ENCODE results near the gene FNBP1. TPM values are rescaled to one million over a fixed set of nuclear protein-coding genes. Genes with fewer than 3 reads are reported as not detected.

FNBP1 gene
- total RNA-seq, 1 experiment from 2014 or later: 80.7 TPM

GRCh38 chr9:129936222-129936621 lies 106.8 kb downstream of the FNBP1 start:
- DNase-seq: no peak
- Histone ChIP-seq H3K9me2 (ENCODE audit: insufficient read depth) (no peaks in the 10 kb centered on the region), H3F3A (ENCODE audit: insufficient read depth, low read depth) (no peaks in the 10 kb centered on the region), H2AFZ (no peak overlapping the region), H3K36me3 (ENCODE audit: low read depth) (no peaks in the 10 kb centered on the region), H3K4me2 (no peak overlapping the region), H4K20me1 (ENCODE audit: insufficient read depth) (no peaks in the 10 kb centered on the region), H3K27ac (no peak overlapping the region), H3K4me1 (replicated peaks; ENCODE audit: insufficient read depth) (no peaks in the 10 kb centered on the region), H3K27me3 (ENCODE audit: insufficient read depth, low read depth) (no peaks in the 10 kb centered on the region), H3K79me2 (ENCODE audit: low read depth) (no peaks in the 10 kb centered on the region), H3K4me3 (no peak overlapping the region), H3K9me3 (ENCODE audit: insufficient read depth, low read depth) (no peaks in the 10 kb centered on the region)
- BruUV-seq (replicated peaks): no TSS peak
- ChIA-PET CTCF (no interaction called here), POLR2A (ENCODE audit: unreplicated experiment) (interaction anchor here (0.6 kb wide), 2 partner anchors 19 to 105 kb away, joined by 6 to 7 read pairs; no protein-coding TSS in a partner anchor)
- intact Hi-C loops (cut with micrococcal nuclease; ENCODE audit: unreplicated experiment): no loop called here
- no peak for TF ChIP-seq CTCF (conservative IDR thresholded peaks at IDR 0.05)
- TF ChIP-seq EZH2 (IDR thresholded peaks at IDR 0.05; ENCODE audit: low read depth): no peak

DNA sequence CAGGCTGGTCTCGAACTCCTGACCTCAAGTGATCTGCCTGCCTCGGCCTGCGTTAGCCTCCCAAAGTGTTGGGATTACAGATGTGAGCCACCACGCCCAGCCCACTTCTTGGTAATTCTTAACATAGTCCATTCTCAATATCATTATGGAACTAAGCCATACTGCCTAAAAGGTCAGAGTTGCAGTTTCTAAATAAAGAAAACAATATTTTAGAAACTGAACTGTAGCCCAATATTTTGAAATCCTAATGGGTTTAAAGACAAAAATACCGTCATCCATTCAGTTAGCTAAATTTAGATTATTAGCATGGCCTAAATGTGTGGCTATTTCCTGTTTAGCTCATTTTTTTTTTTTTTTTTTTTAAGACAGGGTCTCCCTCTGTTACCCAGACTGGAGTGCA lies 108.2 kb downstream of the FNBP1 start:
- no peak for DNase-seq
- Histone ChIP-seq H3K4me1 (replicated peaks; ENCODE audit: insufficient read depth) (no peaks in the 10 kb centered on the region), H3K79me2 (ENCODE audit: low read depth) (no peaks in the 10 kb centered on the region), H3K27me3 (ENCODE audit: insufficient read depth, low read depth) (no peaks in the 10 kb centered on the region), H3K9me2 (ENCODE audit: insufficient read depth) (no peaks in the 10 kb centered on the region), H3K27ac (no peak overlapping the region), H3K9me3 (ENCODE audit: insufficient read depth, low read depth) (no peaks in the 10 kb centered on the region), H4K20me1 (ENCODE audit: insufficient read depth) (no peaks in the 10 kb centered on the region), H3K4me3 (no peak overlapping the region), H3K36me3 (ENCODE audit: low read depth) (no peaks in the 10 kb centered on the region), H3F3A (ENCODE audit: insufficient read depth, low read depth) (no peaks in the 10 kb centered on the region), H3K4me2 (no peak overlapping the region), H2AFZ (no peak overlapping the region)
- POLR2A ChIA-PET (ENCODE audit: unreplicated experiment): no interaction called here
- TF ChIP-seq EZH2 (IDR thresholded peaks at IDR 0.05; ENCODE audit: low read depth) (no peak), CTCF (conservative IDR thresholded peaks at IDR 0.05) (no peak)
- intact Hi-C loops (cut with micrococcal nuclease; ENCODE audit: unreplicated experiment): no loop called here
- BruUV-seq (replicated peaks): no TSS peak
- CTCF ChIA-PET: interaction anchor here (0.6 kb wide), 1 partner anchor 46 kb away, joined by 8 read pairs; no protein-coding TSS in a partner anchor

GRCh38 chr9:129934041-129934591 lies 108.9 kb downstream of the FNBP1 start:
- intact Hi-C loops (cut with micrococcal nuclease; ENCODE audit: unreplicated experiment): no loop called here
- Histone ChIP-seq H3K4me2 (no peak overlapping the region), H3K9me3 (ENCODE audit: insufficient read depth, low read depth) (no peaks in the 10 kb centered on the region), H3K27ac (no peak overlapping the region), H3K9me2 (ENCODE audit: insufficient read depth) (no peaks in the 10 kb centered on the region), H3K4me3 (no peak overlapping the region), H3K27me3 (ENCODE audit: insufficient read depth, low read depth) (no peaks in the 10 kb centered on the region), H3F3A (ENCODE audit: insufficient read depth, low read depth) (no peaks in the 10 kb centered on the region), H4K20me1 (ENCODE audit: insufficient read depth) (no peaks in the 10 kb centered on the region), H3K79me2 (ENCODE audit: low read depth) (no peaks in the 10 kb centered on the region), H3K36me3 (ENCODE audit: low read depth) (no peaks in the 10 kb centered on the region), H2AFZ (no peak overlapping the region), H3K4me1 (replicated peaks; ENCODE audit: insufficient read depth) (no peaks in the 10 kb centered on the region)
- DNase-seq: no peak
- POLR2A ChIA-PET (ENCODE audit: unreplicated experiment): no interaction called here
- TF ChIP-seq CTCF (conservative IDR thresholded peaks at IDR 0.05) (no peak), EZH2 (IDR thresholded peaks at IDR 0.05; ENCODE audit: low read depth) (no peak)
- CTCF ChIA-PET: interaction anchor here (0.6 kb wide), 1 partner anchor 114 kb away, joined by 8 read pairs; no protein-coding TSS in a partner anchor
- BruUV-seq (replicated peaks): no TSS peak

Data from PC-9 (cell line).